NB4 (cell line): Measurements from ENCODE around the gene ZSWIM5.

ENCODE experiments used
- POLR2A ChIP-seq: IDR thresholded peaks from 2 replicates; pipeline ENCODE4 v1.6.1; 2011; ENCODE audit warnings: mild to moderate bottlenecking; ENCODE audit not compliant: insufficient read length; ENCODE audit errors: extremely low read depth
- TF ChIP-seq, protein P1 (sequence below): IDR thresholded peaks from one replicate; pipeline ENCODE4 v1.5.1; 2012; ENCODE audit warnings: low read depth, low read length

DNA sequence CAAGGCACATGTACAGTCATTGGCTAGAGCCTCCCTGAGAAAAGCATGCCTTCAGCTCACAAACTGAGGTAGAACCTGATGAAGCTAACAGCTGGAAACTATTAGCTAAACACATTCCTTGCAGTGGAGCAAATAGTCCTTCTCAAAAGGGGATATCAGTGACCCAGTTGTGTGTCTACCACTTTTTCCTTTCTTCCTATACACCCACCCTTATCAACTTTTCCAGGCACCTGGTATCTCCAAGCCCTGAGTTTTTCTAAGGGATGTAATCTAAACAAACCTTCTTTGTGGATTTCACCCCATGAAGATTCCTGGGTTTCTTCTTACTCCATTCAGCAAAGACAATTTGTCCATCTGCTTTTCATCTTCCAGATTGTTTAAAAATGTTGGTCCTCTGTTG lies 10.5 kb upstream of the ZSWIM5 start:
- no peak for TF ChIP-seq POLR2A
- TF ChIP-seq, protein P1, sequence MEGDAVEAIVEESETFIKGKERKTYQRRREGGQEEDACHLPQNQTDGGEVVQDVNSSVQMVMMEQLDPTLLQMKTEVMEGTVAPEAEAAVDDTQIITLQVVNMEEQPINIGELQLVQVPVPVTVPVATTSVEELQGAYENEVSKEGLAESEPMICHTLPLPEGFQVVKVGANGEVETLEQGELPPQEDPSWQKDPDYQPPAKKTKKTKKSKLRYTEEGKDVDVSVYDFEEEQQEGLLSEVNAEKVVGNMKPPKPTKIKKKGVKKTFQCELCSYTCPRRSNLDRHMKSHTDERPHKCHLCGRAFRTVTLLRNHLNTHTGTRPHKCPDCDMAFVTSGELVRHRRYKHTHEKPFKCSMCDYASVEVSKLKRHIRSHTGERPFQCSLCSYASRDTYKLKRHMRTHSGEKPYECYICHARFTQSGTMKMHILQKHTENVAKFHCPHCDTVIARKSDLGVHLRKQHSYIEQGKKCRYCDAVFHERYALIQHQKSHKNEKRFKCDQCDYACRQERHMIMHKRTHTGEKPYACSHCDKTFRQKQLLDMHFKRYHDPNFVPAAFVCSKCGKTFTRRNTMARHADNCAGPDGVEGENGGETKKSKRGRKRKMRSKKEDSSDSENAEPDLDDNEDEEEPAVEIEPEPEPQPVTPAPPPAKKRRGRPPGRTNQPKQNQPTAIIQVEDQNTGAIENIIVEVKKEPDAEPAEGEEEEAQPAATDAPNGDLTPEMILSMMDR = no peak
